K562 treated with DMSO at 1 percent for 4 hours (cell line): ENCODE data around the gene CORO6. TPM values are rescaled to one million over a fixed set of nuclear protein-coding genes. Genes with fewer than 3 reads are reported as not detected.

ENCODE experiments used
- total RNA-seq: library from RNA; unstranded; fragments of 300-600 nt; gene quantifications from 2 replicates; pipeline ENCODE4 v1.2.3, GENCODE V29; 2022; ENCODE audit not compliant: insufficient read depth

Gene CORO6
- total RNA-seq = 4.8 and 7.7 TPM in 2 replicates

GRCh38 chr17:29622337-29623282 lies at the start of gene CORO6:
Gene CORO6, minus strand, starts transcription at chr17:29622912. Its CDS starts 1,491 bp downstream, at chr17:29621421.

GRCh38 chr17:29592850-29593551 lies 29.7 kb downstream of the CORO6 start, which contains the start of gene ANKRD13B:
Gene ANKRD13B, plus strand, starts transcription at chr17:29593132. Its CDS starts 490 bp downstream, at chr17:29593622.

GRCh38 chr17:29589524-29590410 lies 32.9 kb downstream of the CORO6 start, which contains the start of gene GIT1:
Gene GIT1, minus strand, starts transcription at chr17:29589648. Its CDS starts 270 bp downstream, at chr17:29589378.

GRCh38 chr17:29568331-29569244 lies 54.1 kb downstream of the CORO6 start, which contains the start of gene TP53I13:
Gene TP53I13, plus strand, starts transcription at chr17:29568701. Its CDS starts 58 bp downstream, at chr17:29568759.

GRCh38 chr17:29566473-29567303 lies 56.0 kb downstream of the CORO6 start, which contains the start of gene ABHD15:
Gene ABHD15, minus strand, starts transcription at chr17:29567037. Its CDS starts 71 bp downstream, at chr17:29566966.

Other genes with a start within 250 kb of the CORO6 start
- 7.2 and 10.6 TPM in 2 replicates for gene TAOK1, start 232.5 kb downstream of the CORO6 start, total RNA-seq
- 3.6 and 4.2 TPM in 2 replicates for gene ABHD15, start 55.9 kb downstream of the CORO6 start, total RNA-seq
- 45.6 and 46.5 TPM in 2 replicates for gene TP53I13, start 54.2 kb downstream of the CORO6 start, total RNA-seq
- 38.7 and 42.3 TPM in 2 replicates for gene GIT1, start 33.3 kb downstream of the CORO6 start, total RNA-seq
- 7.5 and 9.0 TPM in 2 replicates for gene ANKRD13B, start 29.8 kb downstream of the CORO6 start, total RNA-seq